AG09319 (cell line): ENCODE results near the gene MCC.

ENCODE experiments used
- DNase-seq: peaks from one replicate; pipeline ENCODE4 v3.0.0-alpha.2; 2010; ENCODE audit warnings: low read depth; ENCODE audit errors: extremely low read depth
- CTCF ChIP-seq: IDR thresholded peaks from 2 replicates; pipeline ENCODE4 v1.5.1; 2011; ENCODE audit warnings: low read depth, mild to moderate bottlenecking, inconsistent platforms, low read length, moderate library complexity

The MCC gene

GRCh38 chr5:113487781-113488644 lies at the start of gene MCC:
Gene MCC (minus strand): TSS chr5:113488453.
- peak; percentile 82 for DNase-seq
- no peak for TF ChIP-seq CTCF

DNA sequence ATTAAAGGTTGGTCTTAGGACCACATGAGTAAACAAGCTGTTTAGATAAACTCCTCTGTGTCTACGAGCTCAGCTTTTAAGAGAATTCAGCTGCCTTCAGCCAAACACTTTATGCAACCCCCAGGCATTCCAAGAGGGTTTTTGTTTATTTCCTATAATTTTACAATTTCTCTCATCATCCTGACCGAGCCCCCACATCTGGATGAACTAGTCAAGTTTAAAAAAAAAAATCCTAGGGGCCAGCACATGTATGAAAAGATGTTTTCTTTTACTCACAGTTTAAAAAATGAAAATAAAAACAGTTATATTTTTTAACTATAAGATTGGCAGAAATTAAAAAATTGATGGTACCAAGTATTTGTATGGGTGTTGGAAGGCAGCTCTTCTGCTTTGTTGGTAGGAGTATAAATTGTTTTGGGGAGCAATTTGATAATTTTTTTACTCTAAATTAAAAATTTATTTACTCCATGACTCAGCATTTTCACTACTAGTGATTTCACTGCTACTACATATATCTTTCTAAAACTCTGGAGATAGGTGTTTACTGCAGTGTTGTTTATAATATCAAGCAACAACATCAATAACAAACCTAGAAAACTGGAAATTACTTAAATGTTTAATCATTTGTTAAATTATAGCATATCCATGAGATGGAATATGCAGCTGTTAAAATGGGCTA lies 43.4 kb upstream of the MCC start:
- DNase-seq: no peak
- TF ChIP-seq CTCF: no peak

DNA sequence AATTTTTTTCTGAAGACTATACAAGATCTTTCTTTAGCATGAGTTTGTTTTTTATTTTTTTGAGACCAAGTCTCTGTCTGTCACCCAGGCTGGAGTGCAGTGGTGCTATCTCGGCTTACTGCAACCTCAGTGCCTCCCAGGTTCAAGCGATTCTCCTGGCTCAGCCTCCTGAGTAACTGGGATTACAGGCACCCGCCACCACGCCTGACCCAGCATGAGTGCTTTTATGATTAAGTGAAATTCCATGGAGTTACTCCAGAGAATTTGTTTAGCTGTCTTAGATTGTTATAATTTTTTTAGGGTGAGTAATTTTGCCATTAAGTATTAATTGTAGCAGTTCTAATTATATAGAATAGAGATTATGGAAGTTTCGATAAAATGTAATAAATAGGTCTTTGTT lies 39.5 kb upstream of the MCC start:
- DNase-seq: no peak
- TF ChIP-seq CTCF: no peak

DNA sequence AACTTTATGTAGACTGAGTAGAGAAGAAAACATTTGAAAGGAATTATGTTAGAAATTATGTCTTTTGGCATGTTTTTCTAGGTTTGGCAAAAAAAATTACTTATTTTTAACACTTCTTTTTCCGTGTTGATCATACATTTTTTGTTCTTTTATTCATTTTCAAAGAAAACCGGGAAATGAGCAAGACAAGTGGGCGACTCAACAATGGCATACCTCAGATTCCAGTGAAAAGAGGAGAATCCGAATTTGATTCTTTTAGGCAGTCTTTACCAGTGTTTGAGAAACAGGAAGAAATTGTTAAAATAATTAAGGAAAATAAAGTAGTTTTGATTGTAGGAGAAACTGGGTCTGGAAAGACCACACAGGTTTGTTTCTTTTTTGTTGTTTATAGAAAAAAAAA lies 38.2 kb upstream of the MCC start:
- no peak for TF ChIP-seq CTCF

GRCh38 chr5:113524927-113525326 lies 36.7 kb upstream of the MCC start:
- DNase-seq: no peak
- TF ChIP-seq CTCF: no peak

More for the DNA sequence above, 38.2 kb upstream of the MCC start:
- DNase-seq: no peak

GRCh38 chr5:113523168-113523567 lies 34.9 kb upstream of the MCC start:
- TF ChIP-seq CTCF: no peak
- DNase-seq: no peak

GRCh38 chr5:113520899-113521298 lies 32.6 kb upstream of the MCC start:
- no peak for DNase-seq
- TF ChIP-seq CTCF: no peak
